Measurements from ENCODE around the gene MYH4. TPM values are rescaled to one million over a fixed set of nuclear protein-coding genes. Genes with fewer than 3 reads are reported as not detected.

Gene MYH4
- total RNA-seq, 1 experiment from 2014 or later, result not detected

DNA sequence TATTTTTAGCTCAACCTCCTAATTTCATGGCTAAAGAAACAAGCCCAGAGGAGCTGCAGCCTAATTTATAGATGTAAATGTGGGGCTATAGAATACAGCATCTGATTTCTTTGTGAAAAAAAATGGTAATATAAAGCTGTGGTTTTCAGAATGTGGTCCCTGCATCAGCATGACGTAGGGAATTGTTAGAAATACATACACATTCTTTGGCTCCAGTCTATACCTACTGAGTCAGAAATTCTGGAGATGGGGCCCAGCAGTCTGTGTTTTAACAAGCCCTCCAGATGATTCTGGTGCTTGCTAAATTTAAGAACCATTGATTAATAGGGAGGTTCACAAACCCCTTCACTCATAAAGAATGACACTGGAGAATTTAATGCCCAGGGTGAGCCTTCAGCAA is 29.5 kb downstream of the MYH4 start:
- Histone ChIP-seq H3K36me3 (ENCODE audit: control insufficient read depth in 1 of 2, insufficient read depth in 2 of 2, low read length in 2 of 2) (no peaks in the 10 kb centered on the region), H3K27me3 (ENCODE audit: insufficient read depth, low read length) (peaks cover 30% of the 10 kb centered on the region), H3K9ac (ENCODE audit: low read length) (no peak overlapping the region), H3K9me3 (ENCODE audit: control insufficient read depth in 1 of 2, insufficient read depth in 1 of 2, low read depth in 1 of 2, low read length in 2 of 2) (no peaks in the 10 kb centered on the region), H3K4me2 (ENCODE audit: low read length) (no peak overlapping the region), H4K20me1 (ENCODE audit: insufficient read depth) (no peaks in the 10 kb centered on the region), H3K27ac (ENCODE audit: low read depth, low read length) (no peak overlapping the region), H2AFZ (ENCODE audit: low read depth, low read length, poor library complexity, severe bottlenecking) (no peak overlapping the region), H3K79me2 (ENCODE audit: insufficient read depth, low read length) (no peaks in the 10 kb centered on the region), H3K4me1 (ENCODE audit: control insufficient read depth in 1 of 2, insufficient read depth in 2 of 2, low read length in 2 of 2) (0 out of 4 replicates have a peak, but pooled peaks cover 0 to 3% of the 10 kb centered on the region in 2 experiments), H3K4me3 (replicated peaks in 1 of 2; ENCODE audit: low read depth in 1 of 2, low read length in 2 of 2) (no peak overlapping the region), H3K9me2 (ENCODE audit: insufficient read depth) (no peaks in the 10 kb centered on the region)
- ATAC-seq, result no peak
- ChIA-PET POLR2A (no interaction called here), CTCF (no interaction called here), RAD21 (ENCODE audit: low non-redundant PET in 1 of 2, low total read pairs in 2 of 2, uncharacterized antibody in 2 of 2, unreplicated experiment in 2 of 2) (no interaction called here)
- intact Hi-C loops (cut with micrococcal nuclease), result no loop called here
- TF ChIP-seq ZNF274 (IDR thresholded peaks at IDR 0.05; ENCODE audit: low read depth, low read length) (no peak), SRF (IDR thresholded peaks at IDR 0.05; ENCODE audit: low read depth) (no peak)
- BruUV-seq (replicated peaks), result no TSS peak
- DNase-seq (ENCODE audit: low read depth, low spot score), result no peak

DNA sequence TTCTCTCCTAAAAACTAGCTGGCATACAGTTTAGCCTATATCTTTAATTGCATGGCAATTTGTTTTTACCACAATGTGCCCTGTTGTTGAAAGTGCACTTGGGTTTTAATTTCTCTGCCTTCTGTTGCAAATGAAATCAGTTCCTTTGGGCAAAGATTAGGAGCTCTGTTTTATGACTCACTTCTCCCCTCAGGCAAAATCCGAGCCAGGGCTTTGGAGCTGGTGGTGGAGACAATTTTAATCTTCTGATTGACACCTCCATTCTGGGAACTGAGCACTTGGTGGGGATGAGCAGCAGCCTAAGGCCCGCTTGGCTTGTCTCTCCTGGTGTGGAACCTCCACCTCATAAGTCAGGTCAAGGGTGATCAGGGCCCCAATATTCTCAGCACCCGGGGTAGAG is 34.3 kb downstream of the MYH4 start:
- no peak for ATAC-seq

More for the DNA sequence above, 34.3 kb downstream of the MYH4 start:
- no peak for TF ChIP-seq CBX3 (IDR thresholded peaks at IDR 0.05; ENCODE audit: low read depth)
- TF ChIP-seq POLR2A (IDR thresholded peaks at IDR 0.05; ENCODE audit: borderline replicate concordance, extremely low read depth, insufficient read depth, insufficient read length), result no peak
- TF ChIP-seq EZH2 (IDR thresholded peaks at IDR 0.05), result no peak
- TF ChIP-seq, protein P1, sequence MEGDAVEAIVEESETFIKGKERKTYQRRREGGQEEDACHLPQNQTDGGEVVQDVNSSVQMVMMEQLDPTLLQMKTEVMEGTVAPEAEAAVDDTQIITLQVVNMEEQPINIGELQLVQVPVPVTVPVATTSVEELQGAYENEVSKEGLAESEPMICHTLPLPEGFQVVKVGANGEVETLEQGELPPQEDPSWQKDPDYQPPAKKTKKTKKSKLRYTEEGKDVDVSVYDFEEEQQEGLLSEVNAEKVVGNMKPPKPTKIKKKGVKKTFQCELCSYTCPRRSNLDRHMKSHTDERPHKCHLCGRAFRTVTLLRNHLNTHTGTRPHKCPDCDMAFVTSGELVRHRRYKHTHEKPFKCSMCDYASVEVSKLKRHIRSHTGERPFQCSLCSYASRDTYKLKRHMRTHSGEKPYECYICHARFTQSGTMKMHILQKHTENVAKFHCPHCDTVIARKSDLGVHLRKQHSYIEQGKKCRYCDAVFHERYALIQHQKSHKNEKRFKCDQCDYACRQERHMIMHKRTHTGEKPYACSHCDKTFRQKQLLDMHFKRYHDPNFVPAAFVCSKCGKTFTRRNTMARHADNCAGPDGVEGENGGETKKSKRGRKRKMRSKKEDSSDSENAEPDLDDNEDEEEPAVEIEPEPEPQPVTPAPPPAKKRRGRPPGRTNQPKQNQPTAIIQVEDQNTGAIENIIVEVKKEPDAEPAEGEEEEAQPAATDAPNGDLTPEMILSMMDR (IDR thresholded peaks at IDR 0.05 in 2 of 3, conservative IDR thresholded peaks at IDR 0.05 in 1 of 3; ENCODE audit: borderline replicate concordance in 1 of 3, insufficient read depth in 1 of 3, low read depth in 2 of 3, low read length in 2 of 3), result no peak
- TF ChIP-seq, protein P2, sequence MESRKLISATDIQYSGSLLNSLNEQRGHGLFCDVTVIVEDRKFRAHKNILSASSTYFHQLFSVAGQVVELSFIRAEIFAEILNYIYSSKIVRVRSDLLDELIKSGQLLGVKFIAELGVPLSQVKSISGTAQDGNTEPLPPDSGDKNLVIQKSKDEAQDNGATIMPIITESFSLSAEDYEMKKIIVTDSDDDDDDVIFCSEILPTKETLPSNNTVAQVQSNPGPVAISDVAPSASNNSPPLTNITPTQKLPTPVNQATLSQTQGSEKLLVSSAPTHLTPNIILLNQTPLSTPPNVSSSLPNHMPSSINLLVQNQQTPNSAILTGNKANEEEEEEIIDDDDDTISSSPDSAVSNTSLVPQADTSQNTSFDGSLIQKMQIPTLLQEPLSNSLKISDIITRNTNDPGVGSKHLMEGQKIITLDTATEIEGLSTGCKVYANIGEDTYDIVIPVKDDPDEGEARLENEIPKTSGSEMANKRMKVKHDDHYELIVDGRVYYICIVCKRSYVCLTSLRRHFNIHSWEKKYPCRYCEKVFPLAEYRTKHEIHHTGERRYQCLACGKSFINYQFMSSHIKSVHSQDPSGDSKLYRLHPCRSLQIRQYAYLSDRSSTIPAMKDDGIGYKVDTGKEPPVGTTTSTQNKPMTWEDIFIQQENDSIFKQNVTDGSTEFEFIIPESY (IDR thresholded peaks at IDR 0.05; ENCODE audit: extremely low read depth, insufficient replicate concordance, low read length), result no peak
- TF ChIP-seq POLR2AphosphoS5 (IDR thresholded peaks at IDR 0.05; ENCODE audit: low read depth, low read length), result no peak
- TF ChIP-seq CEBPB (IDR thresholded peaks at IDR 0.05; ENCODE audit: low read depth), result no peak
- TF ChIP-seq FOSL1 (IDR thresholded peaks at IDR 0.05; ENCODE audit: low read depth), result no peak
- TF ChIP-seq ATF3 (IDR thresholded peaks at IDR 0.05), result no peak
- no peak for TF ChIP-seq REST (IDR thresholded peaks at IDR 0.05; ENCODE audit: low read depth)
- no peak for TF ChIP-seq EGR1 (IDR thresholded peaks at IDR 0.05; ENCODE audit: low read depth)
- Histone ChIP-seq H3K79me2 (ENCODE audit: insufficient read depth, low read length) (no peaks in the 10 kb centered on the region), H3K9me2 (ENCODE audit: insufficient read depth) (no peaks in the 10 kb centered on the region), H3K9me3 (ENCODE audit: control insufficient read depth in 1 of 2, insufficient read depth in 1 of 2, low read depth in 1 of 2, low read length in 2 of 2) (no peaks in the 10 kb centered on the region), H3K9ac (ENCODE audit: low read length) (no peak overlapping the region), H4K20me1 (ENCODE audit: insufficient read depth) (no peaks in the 10 kb centered on the region), H2AFZ (ENCODE audit: low read depth, low read length, poor library complexity, severe bottlenecking) (no peak overlapping the region), H3K4me3 (replicated peaks in 1 of 2; ENCODE audit: low read depth in 1 of 2, low read length in 2 of 2) (no peak overlapping the region), H3K27me3 (ENCODE audit: insufficient read depth, low read length) (peaks cover 18% of the 10 kb centered on the region), H3K27ac (ENCODE audit: low read depth, low read length) (no peak overlapping the region), H3K36me3 (ENCODE audit: control insufficient read depth in 1 of 2, insufficient read depth in 2 of 2, low read length in 2 of 2) (no peaks in the 10 kb centered on the region), H3K4me2 (ENCODE audit: low read length) (no peak overlapping the region), H3K4me1 (ENCODE audit: control insufficient read depth in 1 of 2, insufficient read depth in 2 of 2, low read length in 2 of 2) (0 out of 4 replicates have a peak, but pooled peaks cover 0 to 3% of the 10 kb centered on the region in 2 experiments)
- ChIA-PET CTCF (no interaction called here), RAD21 (ENCODE audit: low non-redundant PET in 1 of 2, low total read pairs in 2 of 2, uncharacterized antibody in 2 of 2, unreplicated experiment in 2 of 2) (no interaction called here), POLR2A (no interaction called here)
- intact Hi-C loops (cut with micrococcal nuclease), result no loop called here
- no TSS peak for BruUV-seq (replicated peaks)
- no peak for DNase-seq (ENCODE audit: low read depth, low spot score)
